Measurements from ENCODE around the gene ALG12. TPM values are rescaled to one million over a fixed set of nuclear protein-coding genes. Genes with fewer than 3 reads are reported as not detected.

ALG12 gene
- polyA plus RNA-seq, 3 donors = 7.2 to 9.5 (median 9.0) TPM

GRCh38 chr22:49869086-49869830 lies 49.0 kb downstream of the ALG12 start:
- H4K20me1 ChIP-seq (ENCODE audit: insufficient read depth, low read length) = peaks cover 73% of the 10 kb centered on the region
- no peaks in the 10 kb centered on the region for H3K27me3 ChIP-seq (ENCODE audit: control insufficient read depth in 2 of 2, insufficient read depth in 2 of 2, low read length in 2 of 2)
- no peak overlapping the region for H3K27ac ChIP-seq (ENCODE audit: low read depth in 1 of 2, low read length in 2 of 2)
- WGBS (ENCODE audit: insufficient coverage) = 96% methylated on average over 14 of the region's 17 CpGs
- H3K4me3 Mint-ChIP-seq = no peak overlapping the region
- H3K79me2 ChIP-seq (ENCODE audit: insufficient read depth, low read length) = peaks cover 99% of the 10 kb centered on the region
- peaks cover 0 to 28% of the 10 kb centered on the region in 2 donors for H3K36me3 ChIP-seq (replicated peaks in 1 of 2; ENCODE audit: control insufficient read depth in 1 of 2, insufficient read depth in 2 of 2, low read length in 2 of 2)
- H3K36me3 Mint-ChIP-seq = peaks cover 40 to 62% of the 10 kb centered on the region in 2 donors
- peaks cover 3% of the 10 kb centered on the region for H3K4me1 Mint-ChIP-seq
- H2AFZ ChIP-seq (ENCODE audit: insufficient read depth, low read depth, low read length, poor library complexity, severe bottlenecking) = no peak overlapping the region
- peaks cover 44 to 48% of the 10 kb centered on the region in 2 donors for H3K9me3 ChIP-seq (replicated peaks in 1 of 2; ENCODE audit: control insufficient read depth in 1 of 2, insufficient read depth in 1 of 2, low read length in 2 of 2)
- DNase-seq = no peak
- H3K9me3 Mint-ChIP-seq = peaks cover 26 to 55% (median 40%) of the 10 kb centered on the region in 7 donors
- no peak overlapping the region for H3K4me3 ChIP-seq (replicated peaks in 1 of 3; ENCODE audit: low read depth in 2 of 3, low read length in 3 of 3)
- no peak overlapping the region for H3K4me2 ChIP-seq (replicated peaks; ENCODE audit: extremely low read depth, low read length, poor library complexity, severe bottlenecking)
- no peaks in the 10 kb centered on the region for H3K27me3 Mint-ChIP-seq (ENCODE audit: low read depth in 3 of 3)
- H3K9ac ChIP-seq (ENCODE audit: insufficient read depth, low read length, poor library complexity, severe bottlenecking) = no peak overlapping the region
- no peak overlapping the region for H3K27ac Mint-ChIP-seq
- TF ChIP-seq, protein P1, sequence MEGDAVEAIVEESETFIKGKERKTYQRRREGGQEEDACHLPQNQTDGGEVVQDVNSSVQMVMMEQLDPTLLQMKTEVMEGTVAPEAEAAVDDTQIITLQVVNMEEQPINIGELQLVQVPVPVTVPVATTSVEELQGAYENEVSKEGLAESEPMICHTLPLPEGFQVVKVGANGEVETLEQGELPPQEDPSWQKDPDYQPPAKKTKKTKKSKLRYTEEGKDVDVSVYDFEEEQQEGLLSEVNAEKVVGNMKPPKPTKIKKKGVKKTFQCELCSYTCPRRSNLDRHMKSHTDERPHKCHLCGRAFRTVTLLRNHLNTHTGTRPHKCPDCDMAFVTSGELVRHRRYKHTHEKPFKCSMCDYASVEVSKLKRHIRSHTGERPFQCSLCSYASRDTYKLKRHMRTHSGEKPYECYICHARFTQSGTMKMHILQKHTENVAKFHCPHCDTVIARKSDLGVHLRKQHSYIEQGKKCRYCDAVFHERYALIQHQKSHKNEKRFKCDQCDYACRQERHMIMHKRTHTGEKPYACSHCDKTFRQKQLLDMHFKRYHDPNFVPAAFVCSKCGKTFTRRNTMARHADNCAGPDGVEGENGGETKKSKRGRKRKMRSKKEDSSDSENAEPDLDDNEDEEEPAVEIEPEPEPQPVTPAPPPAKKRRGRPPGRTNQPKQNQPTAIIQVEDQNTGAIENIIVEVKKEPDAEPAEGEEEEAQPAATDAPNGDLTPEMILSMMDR (IDR thresholded peaks at IDR 0.05) = no peak
- intact Hi-C loops (cut with micrococcal nuclease) = no loop called here
- H3K4me1 ChIP-seq (ENCODE audit: control insufficient read depth in 1 of 2, insufficient read depth in 2 of 2, low read length in 2 of 2) = no peaks in the 10 kb centered on the region

- TF ChIP-seq, protein P1 (IDR thresholded peaks at IDR 0.05) = no peak
- no peaks in the 10 kb centered on the region for H3K27me3 Mint-ChIP-seq (ENCODE audit: low read depth in 3 of 3)
- Histone ChIP-seq H3K27ac (ENCODE audit: low read depth in 1 of 2, low read length in 2 of 2) (no peak overlapping the region), H3K4me1 (ENCODE audit: control insufficient read depth in 1 of 2, insufficient read depth in 2 of 2, low read length in 2 of 2) (peaks cover 5 to 6% of the 10 kb centered on the region in 2 donors), H3K79me2 (ENCODE audit: insufficient read depth, low read length) (peaks cover 99% of the 10 kb centered on the region), H3K4me3 (replicated peaks in 1 of 3; ENCODE audit: low read depth in 2 of 3, low read length in 3 of 3) (no peak overlapping the region), H3K36me3 (replicated peaks in 1 of 2; ENCODE audit: control insufficient read depth in 1 of 2, insufficient read depth in 2 of 2, low read length in 2 of 2) (peaks cover 0 to 28% of the 10 kb centered on the region in 2 donors), H3K9me3 (replicated peaks in 1 of 2; ENCODE audit: control insufficient read depth in 1 of 2, insufficient read depth in 1 of 2, low read length in 2 of 2) (peaks cover 44 to 48% of the 10 kb centered on the region in 2 donors), H4K20me1 (ENCODE audit: insufficient read depth, low read length) (peaks cover 69% of the 10 kb centered on the region), H3K27me3 (ENCODE audit: control insufficient read depth in 2 of 2, insufficient read depth in 2 of 2, low read length in 2 of 2) (no peaks in the 10 kb centered on the region), H3K4me2 (replicated peaks; ENCODE audit: extremely low read depth, low read length, poor library complexity, severe bottlenecking) (no peak overlapping the region), H2AFZ (ENCODE audit: insufficient read depth, low read depth, low read length, poor library complexity, severe bottlenecking) (no peak overlapping the region), H3K9ac (ENCODE audit: insufficient read depth, low read length, poor library complexity, severe bottlenecking) (no peak overlapping the region)
- 97% methylated on average over 12 of the region's 18 CpGs for WGBS (ENCODE audit: insufficient coverage)
- H3K27ac Mint-ChIP-seq = no peak overlapping the region
- intact Hi-C loops (cut with micrococcal nuclease) = no loop called here
- H3K9me3 Mint-ChIP-seq = peaks cover 26 to 56% (median 38%) of the 10 kb centered on the region in 7 donors
- peaks cover 39 to 55% of the 10 kb centered on the region in 2 donors for H3K36me3 Mint-ChIP-seq
- no peak for DNase-seq
- H3K4me3 Mint-ChIP-seq = no peak overlapping the region
- H3K4me1 Mint-ChIP-seq = peaks cover 10% of the 10 kb centered on the region
Measured at GRCh38 chr22:49867303-49868265, 50.7 kb downstream of the ALG12 start.

All from CD14-positive monocyte (primary cell).